Measurements from ENCODE around the gene RBMY1D.

- no peak for TF ChIP-seq NR3C1 (CRISPR knock-in tag; conservative IDR thresholded peaks at IDR 0.05; ENCODE audit: low read depth)
- no peak for TF ChIP-seq SP1 (CRISPR knock-in tag; conservative IDR thresholded peaks at IDR 0.05)
- TF ChIP-seq SMAD4 (CRISPR knock-in tag; IDR thresholded peaks at IDR 0.05): no peak
- no peak for TF ChIP-seq PRDM15 (CRISPR knock-in tag; IDR thresholded peaks at IDR 0.05)
- no peak for TF ChIP-seq PREB (CRISPR knock-in tag; IDR thresholded peaks at IDR 0.05; ENCODE audit: borderline replicate concordance)
- TF ChIP-seq ATF2 (CRISPR knock-in tag; IDR thresholded peaks at IDR 0.05; ENCODE audit: borderline replicate concordance, low read depth): no peak
- no peak for TF ChIP-seq ZSCAN18 (CRISPR knock-in tag; IDR thresholded peaks at IDR 0.05)
- TF ChIP-seq ZNF281 (CRISPR knock-in tag; IDR thresholded peaks at IDR 0.05): no peak
- no peak for TF ChIP-seq CTCF (IDR thresholded peaks at IDR 0.05)
- TF ChIP-seq USF2 (CRISPR knock-in tag; IDR thresholded peaks at IDR 0.05): no peak
- TF ChIP-seq NR2C2 (CRISPR knock-in tag; IDR thresholded peaks at IDR 0.05): no peak
These were observed 52.2 kb downstream of the RBMY1D start for GRCh38 chrY:21842090-21842489.
